ENCODE measurements around the gene MRGPRF.

- no peak for TF ChIP-seq TAF1 (IDR thresholded peaks at IDR 0.05; ENCODE audit: low read depth, low read length)
- TF ChIP-seq SPI1 (IDR thresholded peaks at IDR 0.05; ENCODE audit: low read depth, low read length), result no peak
- TF ChIP-seq POLR2A (IDR thresholded peaks at IDR 0.05; ENCODE audit: low read depth, low read length), result no peak
- TF ChIP-seq POLR2AphosphoS5 (IDR thresholded peaks at IDR 0.05; ENCODE audit: low read depth, low read length), result no peak
These were observed 19.5 kb downstream of the MRGPRF start for GRCh38 chr11:68993546-68993945.
